Measurements from ENCODE around the gene SHMT1. TPM values are rescaled to one million over a fixed set of nuclear protein-coding genes. Genes with fewer than 3 reads are reported as not detected.
"Not testable (repeated sequence)": the region's sequence is repeated elsewhere in the genome, so short reads cannot be mapped to it uniquely, and the experiment has no call there.

The SHMT1 gene
- polyA plus RNA-seq, 2 of the 4 experiments (the other 2 are of a cell fraction): 43.2 to 62.1 TPM

DNA sequence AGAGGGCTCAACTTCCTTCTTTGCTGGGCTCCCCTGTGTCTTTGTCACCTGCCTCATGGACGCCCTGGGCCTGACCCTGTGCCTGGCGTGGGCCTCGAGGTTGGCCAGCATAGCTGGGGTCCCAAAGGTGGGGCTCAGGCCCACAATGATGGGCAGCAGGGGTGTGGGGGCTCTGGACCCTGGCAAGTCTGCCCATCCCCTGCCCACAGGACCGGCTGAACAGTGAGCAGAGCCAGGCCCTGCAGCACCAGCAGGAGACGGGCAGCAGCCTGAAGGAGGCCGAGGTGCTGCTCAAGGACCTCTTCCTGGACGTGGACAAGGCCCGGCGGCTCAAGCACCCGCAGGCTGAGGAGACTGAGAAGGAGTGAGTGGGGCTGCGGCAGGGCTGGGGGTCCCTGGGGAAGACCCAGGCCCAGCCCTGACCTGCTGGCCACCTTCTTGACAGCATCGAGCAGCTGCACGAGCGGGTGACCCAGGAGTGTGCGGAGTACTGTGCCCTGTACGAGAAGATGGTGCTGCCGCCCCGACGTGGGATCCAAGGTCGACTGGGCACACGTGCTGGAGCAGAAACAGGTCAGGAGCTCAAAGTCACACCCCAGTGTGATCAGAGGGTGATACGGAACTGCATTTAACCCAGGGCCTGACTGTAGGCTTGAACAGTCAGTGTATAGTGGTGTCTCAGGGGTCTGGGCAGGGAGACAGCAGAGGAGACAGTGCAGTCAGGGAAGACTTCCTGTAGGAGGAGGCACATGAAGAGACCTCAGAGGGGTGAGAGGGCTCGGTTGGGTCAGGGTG lies 18.0 kb upstream of the SHMT1 start:
- TF ChIP-seq ZFP36 (IDR thresholded peaks at IDR 0.05; ENCODE audit: borderline replicate concordance, partially characterized antibody) (peak; percentile 91), PHF8 (IDR thresholded peaks at IDR 0.05; ENCODE audit: borderline replicate concordance, low read depth) (no peak)
- Histone ChIP-seq H3K4me3 (no peak overlapping the region), H3K4me1 (peaks cover 11% of the 10 kb centered on the region), H3K4me2 (no peak overlapping the region), H3K9me3 (no peaks in the 10 kb centered on the region), H3K27ac (no peak overlapping the region)
- CTCF ChIA-PET: no interaction called here
- DNase-seq (ENCODE audit: low read depth in 1 of 2, low spot score in 1 of 2) (no peak), FAIRE-seq (no peak), ATAC-seq (no peak)
- 75% methylated on average over 22 of the region's 23 CpGs for WGBS (ENCODE audit: missing lambda C conversion rate)
- POLR2A ChIA-PET: no interaction called here

DNA sequence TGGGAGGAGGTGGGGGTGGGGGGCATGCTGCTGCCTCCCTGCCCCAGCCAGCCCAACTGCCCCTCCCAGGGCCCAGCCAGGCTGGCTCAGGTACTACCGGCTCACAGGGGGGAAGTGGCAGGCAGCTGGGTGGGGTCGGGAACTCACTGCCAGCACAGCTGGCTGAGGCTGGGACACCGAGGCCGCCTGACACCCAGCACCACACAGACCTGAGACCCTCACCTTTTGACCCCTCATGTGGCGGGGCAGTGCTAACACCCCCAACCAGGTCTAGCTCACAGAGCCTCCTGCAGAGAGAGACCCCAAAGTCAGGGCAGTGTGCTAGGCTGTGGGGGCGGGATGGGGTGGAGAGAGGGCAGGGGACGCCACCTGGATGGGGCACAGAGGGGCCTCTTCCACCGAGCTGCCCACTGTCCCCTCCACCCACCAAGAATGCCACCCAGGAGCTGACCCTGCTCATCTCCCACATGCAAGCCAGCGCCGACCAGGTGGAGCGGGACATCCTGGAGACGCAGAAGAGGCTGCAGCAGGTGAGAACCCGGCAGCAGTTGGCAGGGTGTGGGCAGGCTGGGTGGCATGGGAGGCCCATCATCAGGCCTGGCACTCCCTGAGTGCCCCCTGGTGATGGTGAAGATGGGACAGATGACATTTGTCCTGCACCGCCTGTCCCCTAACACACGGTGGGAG lies 17.3 kb upstream of the SHMT1 start:
- Histone ChIP-seq H3K4me1 (peaks cover 11% of the 10 kb centered on the region), H3K9me3 (no peaks in the 10 kb centered on the region), H3K4me2 (no peak overlapping the region), H3K27ac (no peak overlapping the region), H3K4me3 (no peak overlapping the region)
- FAIRE-seq (no peak), ATAC-seq (no peak), DNase-seq (ENCODE audit: low read depth in 1 of 2, low spot score in 1 of 2) (no peak)
- TF ChIP-seq, protein P1, sequence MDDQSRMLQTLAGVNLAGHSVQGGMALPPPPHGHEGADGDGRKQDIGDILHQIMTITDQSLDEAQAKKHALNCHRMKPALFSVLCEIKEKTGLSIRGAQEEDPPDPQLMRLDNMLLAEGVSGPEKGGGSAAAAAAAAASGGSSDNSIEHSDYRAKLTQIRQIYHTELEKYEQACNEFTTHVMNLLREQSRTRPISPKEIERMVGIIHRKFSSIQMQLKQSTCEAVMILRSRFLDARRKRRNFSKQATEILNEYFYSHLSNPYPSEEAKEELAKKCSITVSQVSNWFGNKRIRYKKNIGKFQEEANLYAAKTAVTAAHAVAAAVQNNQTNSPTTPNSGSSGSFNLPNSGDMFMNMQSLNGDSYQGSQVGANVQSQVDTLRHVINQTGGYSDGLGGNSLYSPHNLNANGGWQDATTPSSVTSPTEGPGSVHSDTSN (IDR thresholded peaks at IDR 0.05): no peak
- TF ChIP-seq EHMT2 (IDR thresholded peaks at IDR 0.05; ENCODE audit: low read depth) (no peak), CHD4 (IDR thresholded peaks at IDR 0.05; ENCODE audit: borderline replicate concordance) (no peak), SREBF2 (IDR thresholded peaks at IDR 0.05) (no peak), HOXB5 (CRISPR knock-in tag; IDR thresholded peaks at IDR 0.05) (no peak), RNF2 (IDR thresholded peaks at IDR 0.05; ENCODE audit: borderline replicate concordance, low read depth) (no peak), NR3C1 (IDR thresholded peaks at IDR 0.05) (no peak), ZNF302 (CRISPR knock-in tag; IDR thresholded peaks at IDR 0.05) (no peak), TFCP2L1 (CRISPR knock-in tag; IDR thresholded peaks at IDR 0.05) (no peak), GATA3 (IDR thresholded peaks at IDR 0.05; ENCODE audit: borderline replicate concordance) (no peak), JUN (IDR thresholded peaks at IDR 0.05) (no peak), CHD2 (IDR thresholded peaks at IDR 0.05; ENCODE audit: low read length, partially characterized antibody) (no peak), KDM5A (IDR thresholded peaks at IDR 0.05) (no peak), POLR2A (IDR thresholded peaks at IDR 0.05; ENCODE audit: low read length) (no peak)
- ChIA-PET POLR2A (no interaction called here), CTCF (no interaction called here)
- WGBS (ENCODE audit: missing lambda C conversion rate): 81% methylated on average over 11 of the region's 15 CpGs

DNA sequence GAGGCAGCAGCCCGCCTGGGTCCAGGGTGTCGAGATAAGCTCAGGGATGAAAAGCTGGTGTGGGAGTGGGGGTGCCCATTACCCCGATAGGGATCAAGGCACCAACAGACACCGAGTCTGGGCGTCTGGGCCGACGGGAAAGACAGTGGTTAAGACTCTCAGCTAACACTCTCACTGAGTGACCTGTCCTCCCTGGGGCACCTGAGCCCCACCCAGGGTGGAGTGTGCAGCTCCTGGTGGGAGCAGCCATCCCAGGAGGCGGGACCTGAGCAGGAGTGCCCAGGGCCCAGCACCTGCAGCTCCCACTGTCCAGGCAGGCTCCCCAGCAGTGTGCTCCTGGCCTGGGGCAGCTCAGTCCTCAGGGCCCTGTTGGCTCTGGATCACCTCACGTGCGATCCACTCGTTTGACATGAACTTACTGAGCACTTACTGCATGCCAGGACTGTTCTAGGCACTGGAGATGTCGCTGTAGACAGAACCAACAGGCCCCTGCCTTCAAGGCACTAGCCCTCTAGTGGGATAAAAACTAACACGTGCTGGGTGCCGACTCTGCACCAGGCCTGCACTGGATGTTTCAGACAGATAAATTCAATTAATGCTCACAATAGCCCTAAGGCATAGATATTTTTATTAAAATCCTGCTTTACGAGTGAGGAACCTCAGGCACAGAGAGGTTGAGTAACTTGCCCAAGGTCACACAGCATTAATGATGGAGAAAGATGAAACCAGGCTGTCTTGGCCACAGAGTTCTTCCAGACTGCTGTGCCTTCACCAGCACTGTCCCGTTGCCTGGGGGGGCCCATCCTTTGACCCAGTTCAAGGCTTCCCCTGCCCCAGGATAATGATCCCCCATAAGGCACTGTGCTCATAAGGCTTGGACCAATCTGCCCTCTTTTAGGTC lies 16.1 kb upstream of the SHMT1 start:
- Histone ChIP-seq H3K4me2 (no peak overlapping the region), H3K4me1 (peaks cover 11% of the 10 kb centered on the region), H3K27ac (no peak overlapping the region), H3K9me3 (no peaks in the 10 kb centered on the region), H3K4me3 (no peak overlapping the region)
- no peak for ATAC-seq
- no peak for DNase-seq (ENCODE audit: low read depth in 1 of 2, low spot score in 1 of 2)
- POLR2A ChIA-PET: no interaction called here
- CTCF ChIA-PET: interaction anchor here (0.6 to 2.8 kb wide), 2 partner anchors 58 to 1748 kb away, joined by 3 to 16 read pairs; no protein-coding TSS in a partner anchor
- 76% methylated on average over 16 of the region's 16 CpGs for WGBS (ENCODE audit: missing lambda C conversion rate)
- peak; percentile 88 for TF ChIP-seq ZFP36 (IDR thresholded peaks at IDR 0.05; ENCODE audit: borderline replicate concordance, partially characterized antibody)
- no peak for TF ChIP-seq RARB (CRISPR knock-in tag; IDR thresholded peaks at IDR 0.05)
- peak; percentile 83; the same call in 1 of the 2 replicates for TF ChIP-seq KDM1A (IDR thresholded peaks at IDR 0.05; ENCODE audit: low read depth)
- no peak for FAIRE-seq

DNA sequence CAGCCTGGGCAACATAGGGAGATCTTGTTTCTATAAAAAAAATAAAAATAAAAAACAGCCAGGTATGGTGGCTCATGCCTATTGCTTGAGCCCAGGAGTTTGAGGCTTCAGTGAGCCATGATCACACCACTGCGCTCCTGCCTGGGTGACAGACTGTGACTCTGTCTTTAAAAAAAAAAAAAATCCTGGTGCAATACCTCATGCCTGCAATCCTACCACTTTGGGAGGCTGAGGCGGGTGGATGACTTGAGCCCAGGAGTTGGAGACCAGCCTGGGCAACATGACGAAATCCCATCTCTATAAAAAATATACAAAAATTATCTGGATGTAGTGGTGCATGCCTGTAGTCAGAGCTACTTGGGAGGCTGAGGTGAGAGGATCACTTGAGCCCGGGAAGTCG lies 15.3 kb upstream of the SHMT1 start:
- H3K4me3 ChIP-seq; H3K4me2 ChIP-seq; POLR2A ChIA-PET; FAIRE-seq; DNase-seq (ENCODE audit: low read depth in 1 of 2, low spot score in 1 of 2); H3K9me3 ChIP-seq; ATAC-seq: not testable (repeated sequence)
- peak overlapping the region in 1 of 2 experiments; percentile 84; a peak in 2 of 6 replicates for H3K27ac ChIP-seq
- H3K4me1 ChIP-seq: peaks cover 11% of the 10 kb centered on the region
- CTCF ChIA-PET: interaction anchor here (0.6 to 2.8 kb wide), 3 partner anchors 35 to 1747 kb away, joined by 3 to 16 read pairs (median 3); no protein-coding TSS in a partner anchor
- 82% methylated on average over 5 of the region's 5 CpGs for WGBS (ENCODE audit: missing lambda C conversion rate)
